Thoracic aorta (tissue), 2 donors: Measurements from ENCODE around the gene TENT4A. TPM values are rescaled to one million over a fixed set of nuclear protein-coding genes. Genes with fewer than 3 reads are reported as not detected.

ENCODE experiments used
- ATAC-seq: fragments of 150-250 bp; one replicate; pipeline ENCODE4 v1.8.0; 2017; ENCODE audit warnings: low read depth; ENCODE audit not compliant: insufficient number of reproducible peaks, low FRiP score
- DNase-seq: peaks from one replicate; pipeline ENCODE4 v3.0.0-alpha.2; 2020; ENCODE audit warnings: low spot score
- H3K27ac ChIP-seq, 2 donors: fragments of 200-600 bp; sonication (generic); 1 replicate in 1 of 2; 2 replicates in 1 of 2; pipeline ENCODE4 v1.5.1; 2016; ENCODE audit warnings: mild to moderate bottlenecking in 2 of 2, moderate library complexity in 2 of 2
- H3K27me3 ChIP-seq: fragments of 200-600 bp; sonication (generic); replicated peaks from 2 replicates; pipeline ENCODE4 v1.6.0; 2016; ENCODE audit warnings: mild to moderate bottlenecking; ENCODE audit not compliant: insufficient read depth
- H3K36me3 ChIP-seq: fragments of 200-600 bp; sonication (generic); one replicate; pipeline ENCODE4 v1.5.1; 2016
- H3K4me1 ChIP-seq, 2 donors: fragments of 200-600 bp; sonication (generic); 1 replicate in 1 of 2; 2 replicates in 1 of 2; pipeline versions ENCODE4 v1.5.1 to v1.6.0; 2016; ENCODE audit warnings: low read depth in 2 of 2, mild to moderate bottlenecking in 1 of 2; ENCODE audit not compliant: control insufficient read depth in 1 of 2
- H3K4me3 ChIP-seq: fragments of 200-600 bp; sonication (generic); 2 replicates; pipeline ENCODE4 v1.5.1; 2016; ENCODE audit warnings: mild to moderate bottlenecking
- H3K9me3 ChIP-seq: fragments of 200-600 bp; sonication (generic); 2 replicates; pipeline ENCODE4 v1.5.1; 2016
- total RNA-seq, 2 donors: library from RNA; depleted of rRNA; stranded (reverse); fragments of >200 nt; gene quantifications; one replicate each; pipeline versions ENCODE4 v1.1.0 to v1.2.3, GENCODE V29; 2016
- TF ChIP-seq, protein P1 (sequence below): fragments of 200-600 bp; sonication (generic); IDR thresholded peaks from one replicate; pipeline ENCODE4 v1.5.1; 2019; ENCODE audit warnings: antibody characterized with exemption

TENT4A gene
- total RNA-seq, 2 donors from 2014 or later, result 34.5 to 47.6 TPM

DNA sequence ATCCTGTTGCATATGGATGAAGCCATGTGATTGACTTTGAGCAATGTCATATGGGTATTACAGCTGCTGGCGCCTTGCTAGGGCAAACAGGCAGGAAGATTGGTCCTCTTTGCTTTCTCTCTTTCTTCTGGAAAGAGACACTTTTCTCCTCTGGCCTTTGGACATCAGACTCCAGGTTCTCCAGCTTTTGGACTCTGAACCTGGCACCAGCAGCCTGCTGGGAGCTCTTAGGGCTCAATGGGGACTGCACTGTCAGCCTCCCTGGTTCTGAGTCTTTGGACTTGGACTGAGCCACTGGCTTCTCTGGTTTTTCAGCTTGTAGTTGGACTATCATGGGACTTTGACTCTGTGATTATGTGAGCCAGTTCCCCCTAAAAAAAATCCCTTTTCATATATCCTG lies 34.8 kb upstream of the TENT4A start:
- Histone ChIP-seq H3K9me3 (no peaks in the 10 kb centered on the region), H3K27me3 (no peaks in the 10 kb centered on the region), H3K4me1 (no peaks in the 10 kb centered on the region), H3K4me3 (no peak overlapping the region), H3K36me3 (no peaks in the 10 kb centered on the region), H3K27ac (no peak overlapping the region)
- TF ChIP-seq, protein P1, sequence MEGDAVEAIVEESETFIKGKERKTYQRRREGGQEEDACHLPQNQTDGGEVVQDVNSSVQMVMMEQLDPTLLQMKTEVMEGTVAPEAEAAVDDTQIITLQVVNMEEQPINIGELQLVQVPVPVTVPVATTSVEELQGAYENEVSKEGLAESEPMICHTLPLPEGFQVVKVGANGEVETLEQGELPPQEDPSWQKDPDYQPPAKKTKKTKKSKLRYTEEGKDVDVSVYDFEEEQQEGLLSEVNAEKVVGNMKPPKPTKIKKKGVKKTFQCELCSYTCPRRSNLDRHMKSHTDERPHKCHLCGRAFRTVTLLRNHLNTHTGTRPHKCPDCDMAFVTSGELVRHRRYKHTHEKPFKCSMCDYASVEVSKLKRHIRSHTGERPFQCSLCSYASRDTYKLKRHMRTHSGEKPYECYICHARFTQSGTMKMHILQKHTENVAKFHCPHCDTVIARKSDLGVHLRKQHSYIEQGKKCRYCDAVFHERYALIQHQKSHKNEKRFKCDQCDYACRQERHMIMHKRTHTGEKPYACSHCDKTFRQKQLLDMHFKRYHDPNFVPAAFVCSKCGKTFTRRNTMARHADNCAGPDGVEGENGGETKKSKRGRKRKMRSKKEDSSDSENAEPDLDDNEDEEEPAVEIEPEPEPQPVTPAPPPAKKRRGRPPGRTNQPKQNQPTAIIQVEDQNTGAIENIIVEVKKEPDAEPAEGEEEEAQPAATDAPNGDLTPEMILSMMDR, result no peak
- ATAC-seq, result no peak
- DNase-seq, result no peak

DNA sequence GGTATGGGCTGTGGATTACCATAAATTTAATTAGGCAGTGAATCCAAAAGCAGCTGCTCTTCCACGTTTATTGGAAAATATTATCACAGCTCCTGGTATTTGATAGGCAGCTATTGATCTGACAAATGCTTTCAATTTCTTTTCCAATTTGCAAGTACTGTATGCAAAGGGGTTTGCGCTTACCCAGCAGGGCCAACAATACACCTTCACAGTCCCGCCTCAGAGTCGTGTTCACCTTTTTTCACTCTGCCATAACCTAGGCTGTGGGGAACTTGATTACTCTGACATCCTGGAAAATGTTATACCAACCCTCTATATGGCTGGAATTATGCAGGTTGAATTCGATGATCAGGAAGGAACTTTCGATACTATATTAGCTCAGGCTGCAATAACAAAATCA lies 32.3 kb upstream of the TENT4A start:
- no peak overlapping the region for H3K4me3 ChIP-seq
- no peak for ATAC-seq
- no peaks in the 10 kb centered on the region for H3K4me1 ChIP-seq
- TF ChIP-seq, protein P1, result no peak
- no peak for DNase-seq
- H3K9me3 ChIP-seq, result no peaks in the 10 kb centered on the region
- no peaks in the 10 kb centered on the region for H3K27me3 ChIP-seq
- no peaks in the 10 kb centered on the region for H3K36me3 ChIP-seq
- H3K27ac ChIP-seq, result no peak overlapping the region

DNA sequence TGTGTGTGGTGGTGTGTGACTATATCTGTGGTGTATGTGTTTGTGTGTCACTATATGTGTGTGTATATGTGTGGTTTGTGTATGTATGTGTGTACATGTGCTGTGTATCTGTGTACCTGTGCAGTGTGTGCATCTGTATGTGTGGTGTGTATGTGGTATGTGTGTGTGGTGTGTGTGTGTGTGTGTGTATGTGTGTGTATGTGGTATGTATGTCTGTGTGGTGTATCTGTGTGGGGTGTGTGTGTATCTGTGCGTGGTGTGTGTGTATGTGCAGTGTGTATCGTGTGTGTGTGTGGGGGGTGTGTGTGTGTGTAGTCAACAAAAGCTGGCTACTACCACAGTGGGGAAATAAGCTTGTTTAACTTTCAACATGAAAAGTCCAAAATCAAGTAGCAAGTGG lies 31.6 kb upstream of the TENT4A start:
- H3K4me1 ChIP-seq, result no peaks in the 10 kb centered on the region
- no peaks in the 10 kb centered on the region for H3K9me3 ChIP-seq
- no peak overlapping the region for H3K4me3 ChIP-seq
- no peak for DNase-seq
- no peak for ATAC-seq
- TF ChIP-seq, protein P1, result no peak
- H3K27ac ChIP-seq, result no peak overlapping the region
- no peaks in the 10 kb centered on the region for H3K27me3 ChIP-seq
- H3K36me3 ChIP-seq, result no peaks in the 10 kb centered on the region

DNA sequence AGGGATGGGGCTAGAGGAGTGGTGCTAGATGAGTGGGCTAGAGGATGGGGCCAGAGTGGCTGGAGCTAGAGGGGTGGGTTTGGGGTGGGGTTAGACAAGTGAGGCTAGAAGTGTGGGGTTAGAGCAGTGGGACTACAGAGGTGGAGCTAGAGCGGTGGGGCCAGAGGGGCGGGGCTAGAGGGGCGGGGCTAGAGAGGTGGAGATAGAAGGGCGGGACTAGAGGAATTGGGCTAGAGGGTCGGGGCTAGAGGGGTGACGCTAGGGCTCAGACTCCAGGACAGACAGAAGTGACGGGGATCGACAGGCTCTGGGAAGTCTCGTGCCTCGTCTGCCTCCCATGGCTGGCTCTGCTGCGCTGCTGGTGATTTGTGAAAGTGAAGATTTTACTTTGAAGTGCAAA lies 31.0 kb upstream of the TENT4A start:
- H3K4me1 ChIP-seq, result no peaks in the 10 kb centered on the region
- no peaks in the 10 kb centered on the region for H3K9me3 ChIP-seq
- H3K4me3 ChIP-seq, result no peak overlapping the region
- no peak overlapping the region for H3K27ac ChIP-seq
- DNase-seq (no peak), ATAC-seq (no peak)
- TF ChIP-seq, protein P1, result no peak
- H3K36me3 ChIP-seq, result no peaks in the 10 kb centered on the region
- no peaks in the 10 kb centered on the region for H3K27me3 ChIP-seq

DNA sequence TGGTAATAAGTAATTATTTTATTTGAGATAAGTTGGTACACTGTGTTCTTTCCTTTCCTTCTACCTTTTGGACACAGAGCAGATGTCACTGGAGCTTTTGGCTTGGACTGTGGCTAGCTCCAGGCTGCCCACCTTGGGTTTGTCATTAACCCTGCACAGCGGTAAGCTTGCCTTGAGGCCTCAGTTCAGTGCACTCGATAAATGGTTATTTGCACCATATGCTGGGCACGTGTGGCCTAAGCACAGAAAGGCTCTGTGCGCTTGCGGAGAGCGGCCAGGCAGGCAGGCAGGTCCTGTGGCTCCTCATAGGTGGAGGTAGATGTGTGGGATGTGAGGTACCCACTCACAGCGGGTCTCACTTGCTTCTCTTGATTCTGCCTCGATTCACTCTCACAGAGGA lies 30.0 kb upstream of the TENT4A start:
- Histone ChIP-seq H3K27me3 (no peaks in the 10 kb centered on the region), H3K36me3 (no peaks in the 10 kb centered on the region), H3K27ac (no peak overlapping the region), H3K4me1 (no peaks in the 10 kb centered on the region), H3K4me3 (no peak overlapping the region), H3K9me3 (no peaks in the 10 kb centered on the region)
- TF ChIP-seq, protein P1, result no peak
- DNase-seq, result no peak
- ATAC-seq, result no peak
